Measurements from ENCODE around the gene HDAC5.

GRCh38 chr17:44030482-44030881 lies 93.0 kb downstream of the HDAC5 start:
- TF ChIP-seq EZH2 (IDR thresholded peaks at IDR 0.05; ENCODE audit: insufficient read depth, poor library complexity, severe bottlenecking): no peak
- no peak for TF ChIP-seq EZH2phosphoT487 (IDR thresholded peaks at IDR 0.05; ENCODE audit: insufficient read depth, low read depth)
